HUES64 (cell line): ENCODE results near the gene IRGM. TPM values are rescaled to one million over a fixed set of nuclear protein-coding genes. Genes with fewer than 3 reads are reported as not detected.
"Not testable (repeated sequence)": the region's sequence is repeated elsewhere in the genome, so short reads cannot be mapped to it uniquely, and the experiment has no call there.

ENCODE experiments used
- H3K27ac ChIP-seq: 2 replicates; pipeline ENCODE4 v1.7.0; 2013; ENCODE audit warnings: low read depth, low read length, inconsistent platforms
- H3K27me3 ChIP-seq: 2 replicates; pipeline ENCODE4 v1.6.1; 2013; ENCODE audit warnings: mild to moderate bottlenecking, low read length; ENCODE audit not compliant: insufficient read depth
- H3K36me3 ChIP-seq: 2 replicates; pipeline ENCODE4 v1.6.1; 2013; ENCODE audit warnings: mild to moderate bottlenecking, low read length; ENCODE audit not compliant: insufficient read depth
- H3K4me1 ChIP-seq: 2 replicates; pipeline ENCODE4 v1.6.1; 2013; ENCODE audit warnings: mild to moderate bottlenecking, low read length, moderate library complexity; ENCODE audit not compliant: insufficient read depth
- H3K4me3 ChIP-seq: 2 replicates; pipeline ENCODE4 v1.5.1; 2013; ENCODE audit warnings: mild to moderate bottlenecking, low read length, moderate library complexity
- H3K9ac ChIP-seq: 2 replicates; pipeline ENCODE4 v1.6.1; 2013; ENCODE audit warnings: mild to moderate bottlenecking, low read depth, low read length
- H3K9me3 ChIP-seq: 2 replicates; pipeline ENCODE4 v1.6.1; 2013; ENCODE audit warnings: low read depth, low read length; ENCODE audit not compliant: insufficient read depth
- WGBS: fragments of 150-250, 120-280 bp; methylation state at CpG from one replicate; pipeline ENCODE4 v1.1.7; 2013; ENCODE audit warnings: missing lambda C conversion rate; 5-methylcytosine and 5-hydroxymethylcytosine counted together
- polyA plus RNA-seq, 2 experiments: library from polyadenylated mRNA; stranded (reverse); fragments of 50-300 nt; gene quantifications; one replicate each; pipeline ENCODE4 v1.2.3, GENCODE V29; 2013

Gene IRGM, protein sequence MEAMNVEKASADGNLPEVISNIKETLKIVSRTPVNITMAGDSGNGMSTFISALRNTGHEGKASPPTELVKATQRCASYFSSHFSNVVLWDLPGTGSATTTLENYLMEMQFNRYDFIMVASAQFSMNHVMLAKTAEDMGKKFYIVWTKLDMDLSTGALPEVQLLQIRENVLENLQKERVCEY
- not detected for polyA plus RNA-seq (2013, experiment 1 of 2)
- not detected for polyA plus RNA-seq (2013, experiment 2 of 2)

DNA sequence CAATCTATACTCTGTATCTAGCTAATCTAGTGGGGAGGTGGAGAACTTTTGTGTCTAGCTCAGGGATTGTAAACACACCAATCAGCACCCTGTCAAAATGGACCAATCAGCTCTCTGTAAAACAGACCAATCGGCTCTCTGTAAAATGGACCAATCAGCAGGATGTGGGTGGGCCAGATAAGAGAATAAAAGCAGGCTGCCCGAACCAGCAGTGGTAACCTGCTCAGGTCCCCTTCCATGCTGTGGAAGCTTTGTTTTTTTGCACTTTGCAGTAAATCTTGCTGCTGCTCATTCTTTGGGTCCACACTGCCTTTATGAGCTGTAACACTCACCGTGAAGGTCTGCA lies at the start of gene IRGM:
IRGM (plus strand) TSS at position 214 of the 346 bp plus-strand sequence. CDS start 1,603 bp downstream, outside the sequence.
- not testable (repeated sequence) for H3K27me3 ChIP-seq, H3K4me1 ChIP-seq, H3K27ac ChIP-seq, H3K9me3 ChIP-seq, H3K36me3 ChIP-seq, H3K4me3 ChIP-seq, H3K9ac ChIP-seq
- 91% methylated on average over 3 of the region's 3 CpGs for WGBS

DNA sequence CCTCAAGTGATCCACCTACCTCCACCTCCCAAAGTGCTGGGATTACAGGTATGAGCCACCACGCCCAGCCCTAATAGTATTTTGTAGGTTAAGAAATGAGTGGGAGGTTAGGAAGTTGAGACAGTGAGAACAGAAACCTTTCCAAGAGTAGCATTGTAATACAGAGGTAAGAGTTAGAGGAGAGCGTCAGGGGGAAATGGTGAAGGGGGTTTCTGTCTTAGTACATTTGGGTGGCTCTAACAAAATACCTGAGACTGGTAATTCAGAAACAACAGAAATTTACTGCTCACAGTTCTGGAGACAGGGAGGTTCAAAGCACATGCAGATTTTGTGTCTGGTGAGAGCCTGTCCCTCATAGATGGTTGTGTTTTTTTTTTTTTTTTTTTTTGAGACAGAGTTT lies 48.9 kb upstream of the IRGM start:
- H3K4me1 ChIP-seq, result peaks cover 3% of the 10 kb centered on the region; the same call in 1 of the 2 replicates
- H3K4me3 ChIP-seq, result no peak overlapping the region
- H3K27me3 ChIP-seq, result no peaks in the 10 kb centered on the region
- H3K36me3 ChIP-seq, result peaks cover 18% of the 10 kb centered on the region; the same call in 1 of the 2 replicates
- no peak overlapping the region for H3K27ac ChIP-seq
- no peaks in the 10 kb centered on the region for H3K9me3 ChIP-seq
- no peak overlapping the region for H3K9ac ChIP-seq
- 89% methylated on average over 2 of the region's 2 CpGs for WGBS

DNA sequence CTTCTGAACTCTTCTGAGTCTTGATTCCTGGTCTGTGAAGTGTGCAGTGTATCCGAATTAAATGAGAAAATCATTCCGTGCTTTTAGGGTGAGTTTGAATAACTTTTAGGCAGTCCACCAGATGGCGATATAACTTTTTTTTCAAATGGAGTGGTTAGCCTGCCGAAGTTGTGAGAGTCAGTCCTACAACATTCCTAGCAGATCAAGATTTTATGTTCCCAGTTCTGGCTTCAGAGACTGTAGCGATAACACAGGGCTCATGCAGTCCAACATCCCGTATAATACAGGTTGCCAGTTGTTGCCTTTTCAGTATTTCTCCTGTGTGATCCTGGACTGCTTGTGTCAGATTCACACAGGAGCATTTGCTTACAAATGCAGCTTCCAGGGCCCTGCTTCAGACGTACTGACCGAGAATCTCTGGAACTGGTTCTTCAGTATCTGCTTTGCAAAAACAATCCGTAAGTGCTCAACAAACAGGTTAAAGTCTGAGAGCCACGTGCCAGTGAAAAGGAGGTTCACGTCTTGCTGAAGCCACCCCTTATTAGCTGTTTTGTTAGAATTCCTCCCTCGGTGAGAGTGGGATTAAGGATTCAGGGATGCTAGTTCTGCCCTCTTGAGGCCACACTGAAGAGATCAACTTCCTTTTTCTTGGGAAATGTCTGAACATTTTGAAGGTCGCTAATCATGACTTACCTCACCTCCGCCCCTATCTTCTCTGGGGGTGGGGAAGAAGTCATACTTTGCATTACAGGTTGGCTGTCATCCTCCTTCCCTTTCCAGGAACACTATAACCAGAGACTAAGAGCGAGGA lies 45.0 kb upstream of the IRGM start:
- Histone ChIP-seq H3K27me3 (no peaks in the 10 kb centered on the region), H3K9me3 (peaks cover 9% of the 10 kb centered on the region; the same call in 1 of the 2 replicates), H3K36me3 (0 out of 2 replicates have a peak, but pooled peaks cover 4% of the 10 kb centered on the region), H3K9ac (peak overlapping the region; percentile 61), H3K4me3 (peak overlapping the region; percentile 67), H3K27ac (peak overlapping the region; percentile 33; the same call in 1 of the 2 replicates), H3K4me1 (peaks cover 3% of the 10 kb centered on the region; the same call in 1 of the 2 replicates)
- WGBS, result 12% methylated on average over 13 of the region's 15 CpGs

DNA sequence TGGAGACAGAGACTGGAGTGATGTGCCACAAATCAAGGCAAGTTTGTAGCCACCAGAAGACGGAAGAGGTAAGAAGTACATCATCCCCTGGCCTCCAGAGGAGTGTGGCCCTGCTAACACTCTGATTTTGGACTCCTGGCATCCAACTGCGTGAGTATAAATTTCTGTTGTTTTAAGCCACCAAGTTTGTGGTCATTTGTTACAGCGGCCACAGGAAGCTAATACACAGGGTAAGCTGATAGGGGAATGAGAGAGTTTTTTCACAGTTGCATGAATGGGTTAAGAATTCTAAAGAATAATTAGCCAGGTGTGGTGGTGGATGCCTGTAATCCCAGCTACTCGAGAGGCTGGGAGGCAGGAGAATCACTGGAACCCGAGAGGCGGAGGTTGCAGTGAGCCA lies 41.9 kb upstream of the IRGM start:
- WGBS, result 92% methylated on average over 6 of the region's 6 CpGs
- Histone ChIP-seq H3K9me3 (peaks cover 13% of the 10 kb centered on the region; the same call in 1 of the 2 replicates), H3K9ac (no peak overlapping the region), H3K4me1 (peaks cover 3% of the 10 kb centered on the region; the same call in 1 of the 2 replicates), H3K4me3 (no peak overlapping the region), H3K27me3 (peaks cover 6% of the 10 kb centered on the region; the same call in 1 of the 2 replicates), H3K27ac (no peak overlapping the region), H3K36me3 (no peaks in the 10 kb centered on the region)

DNA sequence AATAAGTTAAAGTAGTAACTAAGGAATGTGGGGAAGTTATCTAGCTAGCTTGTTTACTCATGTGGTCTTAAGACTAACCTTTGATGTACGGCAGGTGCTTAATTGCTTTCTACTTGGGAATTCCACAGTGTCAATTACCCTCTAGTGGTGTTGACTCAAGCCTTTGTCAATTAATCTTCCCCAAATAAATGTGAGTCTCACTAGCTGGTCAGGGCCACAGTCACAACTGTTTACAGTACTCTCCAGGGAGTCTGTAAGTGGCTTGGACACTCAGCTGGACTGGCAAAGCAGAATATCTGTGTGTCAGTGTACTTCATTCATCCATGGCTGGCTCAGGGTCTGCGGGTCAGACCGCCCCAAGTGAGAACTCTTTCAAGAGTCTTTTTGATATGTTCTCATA lies 37.0 kb upstream of the IRGM start:
- Histone ChIP-seq H3K4me1 (no peaks in the 10 kb centered on the region), H3K4me3 (no peak overlapping the region), H3K9me3 (peaks cover 9% of the 10 kb centered on the region; the same call in 1 of the 2 replicates), H3K27me3 (peaks cover 6% of the 10 kb centered on the region; the same call in 1 of the 2 replicates), H3K36me3 (no peaks in the 10 kb centered on the region), H3K27ac (no peak overlapping the region), H3K9ac (no peak overlapping the region)
- 70% methylated on average over 3 of the region's 3 CpGs for WGBS

DNA sequence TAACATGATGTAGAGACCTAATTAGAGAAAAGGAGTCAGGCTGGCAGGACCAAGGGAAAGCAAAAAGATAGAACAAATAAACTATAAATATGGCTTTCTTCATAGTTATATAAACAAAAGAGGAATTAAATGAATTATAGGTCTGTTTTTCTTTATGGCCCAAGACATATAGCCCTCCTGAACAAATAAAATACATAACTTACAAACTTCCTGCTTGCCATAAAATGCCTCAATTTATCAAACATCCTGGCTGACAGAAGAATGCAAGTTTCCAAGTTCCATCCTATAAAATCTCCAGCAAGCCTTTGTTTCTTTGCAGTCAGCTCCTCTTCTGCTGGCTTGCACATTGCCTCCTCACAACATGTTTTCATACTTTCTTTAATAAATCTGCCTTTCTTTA lies 31.3 kb upstream of the IRGM start:
- H3K9me3 ChIP-seq, result no peaks in the 10 kb centered on the region; the same call in 1 of the 2 replicates
- no peak overlapping the region for H3K27ac ChIP-seq
- no peaks in the 10 kb centered on the region for H3K36me3 ChIP-seq
- no peaks in the 10 kb centered on the region for H3K27me3 ChIP-seq
- no peaks in the 10 kb centered on the region; the same call in 1 of the 2 replicates for H3K4me1 ChIP-seq
- H3K9ac ChIP-seq, result no peak overlapping the region
- no peak overlapping the region for H3K4me3 ChIP-seq

DNA sequence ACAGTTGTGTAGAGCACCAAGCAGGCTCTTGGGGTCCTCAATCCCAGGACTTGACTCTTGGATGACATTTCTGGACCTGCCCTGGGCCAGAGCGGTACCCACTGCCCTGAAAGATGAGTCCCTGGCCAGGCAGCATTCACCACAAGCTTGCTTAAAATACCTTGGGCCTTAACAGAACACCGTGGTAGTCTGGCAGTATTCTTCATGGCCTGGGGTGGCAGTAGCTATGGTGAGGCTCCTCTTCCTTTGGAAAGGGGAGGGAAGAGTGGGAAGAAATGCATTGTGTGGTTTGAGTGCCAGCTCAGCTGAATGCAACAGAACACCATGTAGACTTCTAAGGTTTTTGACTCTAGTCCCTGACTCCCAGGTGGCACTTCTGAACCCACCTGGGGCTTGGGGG lies 29.4 kb upstream of the IRGM start:
- WGBS, result 74% methylated on average over 2 of the region's 2 CpGs
- H3K36me3 ChIP-seq, result no peaks in the 10 kb centered on the region

DNA sequence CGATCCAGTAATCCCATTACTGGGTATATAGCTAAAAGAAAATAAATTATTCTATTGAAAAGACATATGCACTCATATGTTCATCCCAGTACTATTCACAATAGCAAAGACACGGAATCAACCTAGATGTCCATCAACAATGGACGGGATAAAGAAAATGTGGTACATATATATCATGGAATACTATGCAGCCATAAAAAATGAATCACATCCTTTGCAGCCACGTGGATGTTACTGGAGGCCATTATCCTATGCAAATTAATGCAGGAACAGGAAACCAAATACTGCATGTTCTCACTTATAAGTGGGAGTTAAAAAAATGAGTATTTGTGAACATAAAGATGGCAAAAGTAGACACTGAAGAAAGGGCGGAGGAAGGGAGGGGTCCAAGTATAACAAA lies 16.6 kb upstream of the IRGM start:
- Histone ChIP-seq H3K36me3 (no peaks in the 10 kb centered on the region), H3K4me3 (no peak overlapping the region), H3K4me1 (no peaks in the 10 kb centered on the region), H3K9ac (no peak overlapping the region), H3K27ac (no peak overlapping the region), H3K9me3 (peaks cover 34% of the 10 kb centered on the region), H3K27me3 (no peaks in the 10 kb centered on the region)
- WGBS, result 65% methylated on average over 3 of the region's 5 CpGs

More for the DNA sequence above, 29.4 kb upstream of the IRGM start:
- Histone ChIP-seq H3K27ac (no peak overlapping the region), H3K27me3 (no peaks in the 10 kb centered on the region), H3K9ac (no peak overlapping the region), H3K9me3 (peaks cover under 1% of the 10 kb centered on the region; the same call in 1 of the 2 replicates), H3K4me3 (no peak overlapping the region), H3K4me1 (no peaks in the 10 kb centered on the region; the same call in 1 of the 2 replicates)

DNA sequence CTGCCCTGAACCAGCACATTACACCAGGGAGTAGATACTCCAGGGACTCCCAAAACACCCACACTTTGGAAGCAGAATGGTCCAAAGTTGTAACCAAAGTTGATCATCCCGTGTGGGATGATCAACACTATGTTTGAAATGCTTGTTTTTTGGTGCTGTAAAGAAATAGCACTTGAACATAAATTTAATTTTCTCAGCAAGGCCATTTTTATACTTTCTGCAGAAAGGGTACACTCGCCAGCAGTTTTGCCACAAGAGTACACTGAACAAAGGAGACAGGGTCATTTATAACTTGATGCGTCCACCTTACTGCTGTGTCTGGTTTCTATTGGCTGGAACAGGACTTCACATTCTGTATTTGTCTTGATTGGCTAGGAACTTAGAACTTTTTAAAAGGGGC lies 14.5 kb upstream of the IRGM start:
- not testable (repeated sequence) for H3K27me3 ChIP-seq, H3K36me3 ChIP-seq, H3K27ac ChIP-seq, H3K4me1 ChIP-seq, H3K9ac ChIP-seq, H3K4me3 ChIP-seq
- peaks cover 34% of the 10 kb centered on the region for H3K9me3 ChIP-seq
- 92% methylated on average over 3 of the region's 3 CpGs for WGBS

DNA sequence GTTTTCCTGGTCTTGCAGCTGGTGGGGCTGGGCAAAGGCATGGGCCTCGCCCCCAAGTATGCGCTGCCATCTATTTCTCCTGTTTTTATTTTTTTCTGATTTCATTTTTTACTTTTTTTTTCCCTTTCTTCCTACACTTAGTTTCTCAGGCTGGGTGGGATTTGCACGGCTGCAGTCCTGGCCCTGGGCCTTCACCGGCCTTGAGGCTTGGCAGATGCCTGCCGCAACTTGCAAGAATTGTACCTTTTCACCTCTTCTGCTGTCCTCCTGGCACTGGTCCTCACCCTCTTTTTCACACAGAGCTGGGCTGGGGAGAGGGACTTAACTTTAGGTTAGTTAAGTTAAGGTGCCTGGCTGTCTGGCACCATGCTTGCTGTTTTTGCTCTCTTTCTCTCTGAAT lies 10.3 kb upstream of the IRGM start:
- Histone ChIP-seq H3K27me3 (no peaks in the 10 kb centered on the region), H3K27ac (no peak overlapping the region), H3K4me1 (no peaks in the 10 kb centered on the region), H3K9ac (no peak overlapping the region), H3K4me3 (no peak overlapping the region), H3K9me3 (peaks cover 26% of the 10 kb centered on the region), H3K36me3 (no peaks in the 10 kb centered on the region)
- 96% methylated on average over 5 of the region's 5 CpGs for WGBS

DNA sequence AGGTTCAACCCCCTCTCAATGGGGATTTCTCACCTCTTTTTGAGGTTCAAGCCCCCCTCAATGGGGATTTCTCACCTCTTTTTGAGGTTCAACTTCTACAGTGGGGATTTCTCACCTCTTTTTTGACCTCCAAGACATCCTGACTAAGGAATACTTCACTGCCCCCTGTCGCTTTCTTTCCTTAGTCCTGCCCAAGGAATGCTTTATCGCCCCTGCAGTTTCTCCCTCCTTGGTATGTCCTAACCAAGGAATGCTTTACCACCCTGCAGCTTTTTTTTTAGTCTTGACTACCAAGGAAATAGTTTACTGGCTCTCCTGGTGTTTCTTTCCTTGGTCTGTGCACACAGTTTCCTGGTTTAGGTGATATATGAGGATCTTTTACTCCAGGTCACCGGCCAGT lies 9.6 kb upstream of the IRGM start:
- no peak overlapping the region for H3K9ac ChIP-seq
- no peaks in the 10 kb centered on the region for H3K27me3 ChIP-seq
- H3K4me3 ChIP-seq, result no peak overlapping the region
- H3K36me3 ChIP-seq, result no peaks in the 10 kb centered on the region
- no peaks in the 10 kb centered on the region for H3K4me1 ChIP-seq
- WGBS, result 90% methylated on average over 3 of the region's 3 CpGs
- peaks cover 20% of the 10 kb centered on the region; the same call in 1 of the 2 replicates for H3K9me3 ChIP-seq
- H3K27ac ChIP-seq, result no peak overlapping the region
